SU-DHL-6 (cell line): ENCODE measurements around the gene ANKH.

ENCODE experiments used
- H2AFZ ChIP-seq: fragments of 200-600 bp; sonication (generic); 2 replicates; pipeline ENCODE4 v1.6.1; 2014; ENCODE audit warnings: low read depth, mild to moderate bottlenecking, moderate library complexity, mixed read lengths, antibody characterized with exemption, low read length; ENCODE audit not compliant: severe bottlenecking
- H3F3A ChIP-seq: fragments of 200-600 bp; shearing (Covaris generic); 2 replicates; pipeline ENCODE4 v1.6.0; 2016; ENCODE audit warnings: antibody characterized with exemption, mild to moderate bottlenecking; ENCODE audit not compliant: insufficient read depth
- H3K27ac ChIP-seq: fragments of 200-600 bp; sonication (generic); 2 replicates; pipeline ENCODE4 v1.5.1; 2016; ENCODE audit warnings: low read depth, mild to moderate bottlenecking, low read length, moderate library complexity, mixed read lengths
- H3K27me3 ChIP-seq: fragments of 200-600 bp; sonication (generic), shearing (Covaris generic); 2 replicates; pipeline ENCODE4 v1.6.0; 2014; ENCODE audit warnings: mild to moderate bottlenecking, low read length
- H3K36me3 ChIP-seq: fragments of 200-600 bp; sonication (generic); 2 replicates; pipeline ENCODE4 v1.6.1; 2014; ENCODE audit warnings: mild to moderate bottlenecking, low read length, mixed read lengths
- H3K4me2 ChIP-seq: fragments of 300-600, 200-600 bp; shearing (Covaris generic), sonication (generic); 2 replicates; pipeline ENCODE4 v1.6.0; 2014; ENCODE audit warnings: low read length, low read depth, mild to moderate bottlenecking; ENCODE audit not compliant: poor library complexity, severe bottlenecking
- H3K4me3 ChIP-seq: fragments of 200-600 bp; sonication (generic); 2 replicates; pipeline ENCODE4 v1.5.1; 2014; ENCODE audit warnings: antibody characterized with exemption, low read length, mild to moderate bottlenecking, mixed read lengths; ENCODE audit not compliant: insufficient read depth, poor library complexity, severe bottlenecking
- H3K79me2 ChIP-seq: fragments of 200-600 bp; sonication (generic); 2 replicates; pipeline ENCODE4 v1.6.1; 2014; ENCODE audit warnings: mild to moderate bottlenecking, low read length, moderate library complexity; ENCODE audit not compliant: insufficient read depth
- H3K9ac ChIP-seq: fragments of 200-600 bp; sonication (generic); 2 replicates; pipeline ENCODE4 v1.7.0; 2014; ENCODE audit warnings: mild to moderate bottlenecking, low read length
- H3K9me2 ChIP-seq: fragments of 200-600 bp; sonication (generic); replicated peaks from 2 replicates; pipeline ENCODE4 v1.6.1; 2014; ENCODE audit warnings: low read length; ENCODE audit not compliant: insufficient read depth
- H3K9me3 ChIP-seq: fragments of 200-600 bp; sonication (generic); 2 replicates; pipeline ENCODE4 v1.6.1; 2014; ENCODE audit warnings: low read length, mixed read lengths; ENCODE audit not compliant: insufficient read depth
- H4K20me1 ChIP-seq: fragments of 200-600 bp; sonication (generic); 2 replicates; pipeline ENCODE4 v1.6.1; 2014; ENCODE audit warnings: low read depth, mild to moderate bottlenecking, antibody characterized with exemption, low read length, moderate library complexity, mixed read lengths
- EZH2phosphoT487 ChIP-seq: fragments of 200-600 bp; sonication (generic), shearing (Covaris generic); conservative IDR thresholded peaks from 2 replicates; pipeline ENCODE4 v1.6.1; 2018; ENCODE audit warnings: mild to moderate bottlenecking, antibody characterized with exemption, low read length, moderate library complexity, mixed read lengths
- TF ChIP-seq, protein P1 (sequence below): fragments of 200-600 bp; sonication (generic); IDR thresholded peaks from one replicate; pipeline ENCODE4 v1.5.1; 2017; ENCODE audit warnings: antibody characterized with exemption, mild to moderate bottlenecking, low read length, moderate library complexity; ENCODE audit not compliant: insufficient read depth, poor library complexity, severe bottlenecking

ANKH gene

DNA sequence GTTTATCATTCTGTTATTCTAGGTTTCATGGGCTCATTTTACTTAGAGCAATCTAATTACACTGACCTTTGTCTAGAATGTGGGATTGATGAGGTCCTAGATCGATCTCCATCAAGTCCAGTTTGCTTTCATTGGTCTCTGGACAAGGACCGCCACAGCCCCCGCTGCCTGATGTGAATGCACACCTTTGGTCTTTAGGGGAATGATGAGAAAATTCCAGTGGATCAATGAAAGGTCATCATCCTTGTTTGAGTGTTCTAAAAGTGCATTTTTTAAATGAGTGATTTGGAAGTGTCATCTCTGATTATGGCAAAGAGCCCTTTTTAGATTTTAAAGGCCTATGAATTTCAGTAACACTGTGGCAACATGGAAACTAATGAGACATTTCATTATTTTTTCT is 2.2 kb upstream of the ANKH start:
- Histone ChIP-seq H3K27ac (no peak overlapping the region), H3K4me2 (no peak overlapping the region), H3K27me3 (no peaks in the 10 kb centered on the region), H3K4me3 (no peak overlapping the region), H3K79me2 (peaks cover 26% of the 10 kb centered on the region), H3K36me3 (no peaks in the 10 kb centered on the region), H4K20me1 (peaks cover 3% of the 10 kb centered on the region; the same call in 1 of the 2 replicates), H2AFZ (no peak overlapping the region), H3K9me3 (no peaks in the 10 kb centered on the region), H3K9me2 (no peaks in the 10 kb centered on the region), H3K9ac (no peak overlapping the region), H3F3A (peaks cover 12% of the 10 kb centered on the region)
- TF ChIP-seq, protein P1, sequence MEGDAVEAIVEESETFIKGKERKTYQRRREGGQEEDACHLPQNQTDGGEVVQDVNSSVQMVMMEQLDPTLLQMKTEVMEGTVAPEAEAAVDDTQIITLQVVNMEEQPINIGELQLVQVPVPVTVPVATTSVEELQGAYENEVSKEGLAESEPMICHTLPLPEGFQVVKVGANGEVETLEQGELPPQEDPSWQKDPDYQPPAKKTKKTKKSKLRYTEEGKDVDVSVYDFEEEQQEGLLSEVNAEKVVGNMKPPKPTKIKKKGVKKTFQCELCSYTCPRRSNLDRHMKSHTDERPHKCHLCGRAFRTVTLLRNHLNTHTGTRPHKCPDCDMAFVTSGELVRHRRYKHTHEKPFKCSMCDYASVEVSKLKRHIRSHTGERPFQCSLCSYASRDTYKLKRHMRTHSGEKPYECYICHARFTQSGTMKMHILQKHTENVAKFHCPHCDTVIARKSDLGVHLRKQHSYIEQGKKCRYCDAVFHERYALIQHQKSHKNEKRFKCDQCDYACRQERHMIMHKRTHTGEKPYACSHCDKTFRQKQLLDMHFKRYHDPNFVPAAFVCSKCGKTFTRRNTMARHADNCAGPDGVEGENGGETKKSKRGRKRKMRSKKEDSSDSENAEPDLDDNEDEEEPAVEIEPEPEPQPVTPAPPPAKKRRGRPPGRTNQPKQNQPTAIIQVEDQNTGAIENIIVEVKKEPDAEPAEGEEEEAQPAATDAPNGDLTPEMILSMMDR, result no peak
- TF ChIP-seq EZH2phosphoT487, result no peak

DNA sequence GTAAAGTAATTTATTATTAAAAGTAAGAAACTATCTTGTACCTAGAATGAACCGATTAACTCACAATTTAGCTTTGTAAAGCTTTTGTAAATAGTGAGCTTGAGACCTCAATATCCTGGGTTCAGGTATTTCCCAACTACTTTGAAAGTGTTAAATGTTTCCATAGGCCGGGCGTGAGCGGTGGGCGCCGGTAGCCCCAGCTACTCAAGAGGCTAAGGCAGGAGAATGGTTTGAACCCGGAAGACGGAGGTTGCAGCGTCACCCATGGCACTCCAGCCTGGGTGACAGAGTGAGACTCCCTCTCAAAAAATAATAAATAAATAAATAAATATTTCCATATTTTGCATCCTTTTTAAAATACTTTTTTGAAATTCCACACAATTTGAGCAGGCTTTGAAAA is 1.5 kb upstream of the ANKH start:
- H3K79me2 ChIP-seq, result peaks cover 33% of the 10 kb centered on the region
- peaks cover 4% of the 10 kb centered on the region; the same call in 1 of the 2 replicates for H4K20me1 ChIP-seq
- peak overlapping the region; percentile 83 for H3K4me2 ChIP-seq
- TF ChIP-seq, protein P1, result no peak
- no peak for TF ChIP-seq EZH2phosphoT487
- H3K27ac ChIP-seq, result no peak overlapping the region
- H3K9me2 ChIP-seq, result no peaks in the 10 kb centered on the region
- no peak overlapping the region for H3K4me3 ChIP-seq
- no peaks in the 10 kb centered on the region for H3K27me3 ChIP-seq
- H2AFZ ChIP-seq, result no peak overlapping the region
- H3K9me3 ChIP-seq, result no peaks in the 10 kb centered on the region
- no peaks in the 10 kb centered on the region for H3K36me3 ChIP-seq
- H3F3A ChIP-seq, result peaks cover 12% of the 10 kb centered on the region
- H3K9ac ChIP-seq, result no peak overlapping the region

DNA sequence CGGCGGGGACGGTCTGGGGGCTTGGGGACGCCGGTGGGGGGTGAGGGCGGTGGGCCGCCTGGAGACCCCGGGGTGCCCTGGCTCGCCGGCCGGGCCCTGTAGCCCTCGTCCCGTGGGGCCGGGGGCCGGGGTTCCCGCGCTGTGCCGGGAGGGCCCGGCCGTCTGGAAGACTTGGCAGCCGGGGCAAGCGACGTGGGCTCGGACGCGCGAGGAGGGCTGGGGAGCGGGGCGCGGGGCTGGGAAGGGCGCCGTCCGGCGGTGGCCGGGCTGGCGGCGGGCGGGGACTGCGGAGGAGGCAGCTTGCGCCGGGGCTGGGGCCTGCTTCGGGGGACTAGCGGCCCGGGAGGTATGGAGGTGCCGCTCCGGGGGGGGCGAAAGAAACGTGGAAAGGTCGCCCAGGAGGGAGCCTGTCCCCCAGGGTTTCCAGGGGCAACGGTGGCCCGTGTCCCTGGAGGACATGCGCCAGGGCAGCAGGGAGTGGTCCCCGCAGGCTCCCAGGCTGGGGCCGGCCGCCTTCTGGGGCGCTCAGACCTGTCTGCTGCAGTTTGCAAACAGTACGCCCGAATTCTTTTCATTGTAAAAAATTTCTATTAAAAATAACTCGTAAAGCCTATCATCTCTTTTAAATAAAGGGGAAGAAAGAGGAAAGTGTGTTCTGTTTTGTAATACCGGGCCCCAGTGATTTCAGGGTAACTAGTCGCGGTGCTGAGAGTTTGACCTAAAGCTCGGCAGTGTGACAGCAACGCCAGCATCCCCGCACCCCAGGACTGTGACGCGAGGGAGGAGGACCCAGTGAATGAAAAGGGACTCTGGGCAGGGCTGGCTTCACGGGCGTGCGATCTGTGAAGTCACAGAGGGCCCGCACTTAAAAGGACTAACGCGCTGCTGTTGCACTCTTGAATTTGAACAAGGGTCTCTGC is 752 bp upstream of the ANKH start:
- Histone ChIP-seq H3K9me2 (no peaks in the 10 kb centered on the region), H3K27ac (peak overlapping the region; percentile 33), H3K9me3 (no peaks in the 10 kb centered on the region), H2AFZ (peak overlapping the region; percentile 96), H3F3A (peaks cover 12% of the 10 kb centered on the region), H3K27me3 (no peaks in the 10 kb centered on the region), H3K79me2 (peaks cover 40% of the 10 kb centered on the region), H3K4me2 (peak overlapping the region; percentile 83), H3K4me3 (peak overlapping the region; percentile 64), H3K9ac (peak overlapping the region; percentile 72), H3K36me3 (no peaks in the 10 kb centered on the region), H4K20me1 (peaks cover 7% of the 10 kb centered on the region; the same call in 1 of the 2 replicates)
- no peak for TF ChIP-seq EZH2phosphoT487
- TF ChIP-seq, protein P1, result no peak
